Activated CD4-positive, alpha-beta T cell treated with anti-CD3 and anti-CD28 coated beads, Interleukin-2, amount 50 U/mL, for 16 hours (primary cell): ENCODE measurements around the gene SNX19.

Source experiments
- DNase-seq: peaks from one replicate; pipeline ENCODE4 v3.0.0-alpha.2; 2020

Gene SNX19

GRCh38 chr11:130906616-130907015 is 9.7 kb downstream of the SNX19 start:
- no peak for DNase-seq

DNA sequence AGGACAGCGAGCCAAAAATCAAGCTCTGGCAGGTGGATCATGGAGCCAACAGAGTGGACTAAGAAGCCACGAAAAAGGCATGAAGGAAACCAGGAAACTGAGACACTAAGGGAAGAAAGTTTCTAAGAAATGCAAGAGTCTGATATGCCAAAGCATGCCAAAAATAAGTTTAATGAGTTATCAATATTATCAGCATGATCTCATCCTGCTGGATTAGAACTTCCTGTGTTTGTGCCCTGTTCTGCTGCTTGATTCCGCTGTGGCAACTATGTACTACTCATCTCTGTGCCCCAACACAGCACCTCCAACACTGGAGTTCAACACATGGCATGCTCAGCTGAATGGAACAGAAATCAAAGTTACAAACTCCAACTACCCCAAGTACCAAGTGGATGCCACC is 10.8 kb downstream of the SNX19 start:
- DNase-seq, result no peak

DNA sequence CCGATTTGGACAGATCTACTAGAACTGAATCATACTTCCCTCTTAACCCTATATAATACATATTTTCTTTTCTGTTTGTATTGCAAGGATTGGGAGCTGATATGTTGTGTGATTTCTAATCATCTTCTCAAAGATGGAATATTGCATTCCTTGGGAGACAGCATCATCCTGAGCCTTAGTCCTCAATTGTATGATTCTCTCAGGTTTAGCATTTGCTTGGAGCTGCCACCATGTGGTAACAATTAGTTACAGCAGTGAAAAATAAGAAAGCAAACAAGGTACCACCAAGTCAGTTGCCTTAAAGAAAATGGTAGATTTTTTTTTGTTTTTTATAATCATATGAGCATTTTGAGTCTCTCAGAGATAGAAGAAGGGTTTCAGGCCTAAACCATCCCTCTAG is 11.9 kb downstream of the SNX19 start:
- DNase-seq, result no peak

GRCh38 chr11:130902380-130902779 is 13.9 kb downstream of the SNX19 start:
- no peak for DNase-seq

- DNase-seq, result no peak
These were observed 17.2 kb downstream of the SNX19 start for GRCh38 chr11:130899106-130899505.

- no peak for DNase-seq
These were observed 18.8 kb downstream of the SNX19 start for GRCh38 chr11:130897262-130898182.

DNA sequence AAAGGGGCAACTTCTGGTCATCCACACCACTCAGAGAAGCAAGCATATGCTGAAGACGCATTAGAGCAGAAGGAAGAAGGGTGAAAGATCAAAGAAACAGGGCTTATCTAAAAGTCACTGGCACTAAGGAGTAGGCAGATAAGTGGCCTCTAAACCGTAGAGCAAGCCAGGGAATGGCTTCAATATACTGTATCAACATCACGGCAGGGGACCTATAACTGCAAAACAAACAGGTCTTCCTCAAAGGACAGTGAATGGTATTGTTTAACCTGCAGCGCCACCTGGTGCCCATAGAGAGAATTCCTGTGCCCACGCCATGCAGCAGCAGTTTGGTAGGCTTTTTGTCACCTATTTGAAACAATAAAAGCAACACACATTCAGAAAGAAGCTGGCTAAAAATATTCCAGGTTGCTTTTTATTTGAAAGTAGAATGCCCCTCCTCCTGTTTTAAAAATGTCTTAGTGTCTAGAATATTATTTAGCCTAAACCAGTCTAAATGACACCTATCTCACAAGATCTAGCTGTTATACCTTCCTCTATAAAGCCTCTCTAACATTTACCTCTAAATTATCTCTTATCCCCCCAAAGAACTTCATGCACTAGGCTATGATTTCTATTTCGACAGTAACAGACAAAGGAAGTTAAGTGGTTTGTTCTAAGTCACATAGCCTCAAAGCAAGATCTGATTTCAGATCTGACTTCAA is 21.8 kb downstream of the SNX19 start:
- DNase-seq, result peak; percentile 63

GRCh38 chr11:130892861-130893260 is 23.4 kb downstream of the SNX19 start:
- no peak for DNase-seq

GRCh38 chr11:130891326-130891725 is 25.0 kb downstream of the SNX19 start:
- DNase-seq, result no peak

GRCh38 chr11:130890039-130890745 is 26.1 kb downstream of the SNX19 start:
- peak; percentile 14 for DNase-seq

DNA sequence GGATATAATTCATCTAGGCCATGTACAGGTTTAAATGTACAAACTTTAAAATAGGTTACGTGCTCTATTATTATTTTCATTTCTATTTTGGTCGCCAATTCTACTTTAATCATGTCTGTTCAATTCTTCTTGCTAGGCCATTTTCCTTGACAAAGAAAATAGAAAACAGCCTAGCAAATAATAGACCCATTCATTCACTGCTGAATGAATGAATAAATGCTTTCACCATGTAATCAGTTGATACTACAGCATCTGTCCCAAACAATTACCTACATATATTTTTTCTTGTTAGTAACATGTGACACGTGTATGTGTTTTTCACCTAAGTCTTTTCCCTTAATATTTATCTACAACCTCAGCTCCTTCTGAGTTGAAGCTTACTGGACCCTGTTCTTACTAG is 27.5 kb downstream of the SNX19 start:
- no peak for DNase-seq

GRCh38 chr11:130886704-130887103 is 29.6 kb downstream of the SNX19 start:
- DNase-seq, result no peak

- DNase-seq, result no peak
These were observed 34.1 kb downstream of the SNX19 start for GRCh38 chr11:130882138-130882551.

- no peak for DNase-seq
These were observed 34.7 kb downstream of the SNX19 start for GRCh38 chr11:130881475-130882137.

DNA sequence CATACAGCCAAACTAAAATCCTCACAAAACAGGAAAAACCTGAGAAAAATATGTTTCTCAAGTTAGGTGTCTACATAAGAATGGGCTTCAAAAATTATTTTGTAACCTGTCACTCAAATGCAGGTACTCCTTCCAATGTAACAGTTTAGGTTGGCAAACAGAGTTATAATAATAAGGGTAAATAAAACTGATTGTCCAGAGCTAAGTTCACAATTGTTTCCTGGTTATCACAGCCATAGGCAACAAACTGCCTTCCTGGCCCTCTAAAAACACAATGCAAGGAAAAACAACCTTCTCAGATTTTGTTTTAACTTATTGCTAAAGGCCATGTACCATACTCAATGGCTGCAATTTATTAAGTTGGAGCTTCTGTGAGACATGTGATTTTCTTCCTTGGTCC is 36.4 kb downstream of the SNX19 start:
- no peak for DNase-seq

GRCh38 chr11:130876931-130877915 is 39.1 kb downstream of the SNX19 start:
- no peak for DNase-seq

DNA sequence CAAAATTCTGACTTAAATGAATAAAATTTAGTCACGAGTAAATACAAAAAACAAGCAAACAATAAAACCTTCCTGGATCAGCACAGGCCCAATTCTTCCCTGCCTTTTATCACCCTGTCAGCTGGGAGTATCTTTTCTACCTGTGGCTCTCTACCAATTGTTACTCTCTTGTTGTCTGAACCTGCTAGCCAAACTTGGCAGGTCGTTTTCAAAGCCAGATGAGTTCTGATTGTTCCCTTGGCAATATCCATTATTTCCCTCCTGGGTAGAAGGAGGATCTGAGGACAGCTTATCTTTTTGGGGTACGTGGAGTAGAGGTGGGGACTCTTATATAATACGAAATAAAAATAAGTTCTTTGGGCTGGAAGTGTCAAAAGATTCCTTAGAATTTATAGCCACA is 40.2 kb downstream of the SNX19 start:
- no peak for DNase-seq

GRCh38 chr11:130874955-130875531 is 41.2 kb downstream of the SNX19 start:
- DNase-seq, result no peak

GRCh38 chr11:130874396-130874795 is 41.9 kb downstream of the SNX19 start:
- no peak for DNase-seq

- DNase-seq, result no peak
These were observed 42.5 kb downstream of the SNX19 start for GRCh38 chr11:130873761-130874160.

DNA sequence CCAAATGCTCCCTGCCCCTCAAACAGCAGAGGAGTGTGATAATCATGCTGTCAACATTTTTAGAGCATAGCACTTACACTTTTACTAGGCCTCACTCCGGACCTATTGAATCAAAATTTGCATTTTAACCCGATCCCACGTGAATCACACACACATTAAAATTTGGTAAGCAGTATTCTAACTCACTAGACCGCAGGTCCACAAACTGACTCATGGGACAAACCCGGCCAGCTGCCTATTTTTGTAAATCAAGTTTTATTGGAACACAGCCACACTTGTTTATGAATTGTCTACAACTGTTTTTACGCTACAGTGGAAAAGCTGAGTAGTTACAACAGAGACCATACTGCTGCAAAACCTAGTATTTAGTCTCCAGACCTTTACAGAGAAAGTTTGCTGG is 43.3 kb downstream of the SNX19 start:
- DNase-seq, result no peak
